NCI-H146 (cell line): ENCODE results near the gene LRFN5.
"Not testable (repeated sequence)": the region's sequence is repeated elsewhere in the genome, so short reads cannot be mapped to it uniquely, and the experiment has no call there.

ENCODE experiments used
- DNase-seq: peaks from one replicate; lab custom pipeline; 2025; lab: John Stamatoyannopoulos, UW

The LRFN5 gene

GRCh38 chr14:41636492-41637392 is 30.1 kb downstream of the LRFN5 start:
- DNase-seq, result no peak

GRCh38 chr14:41641690-41642089 is 35.0 kb downstream of the LRFN5 start:
- DNase-seq, result no peak

- no peak for DNase-seq
Measured at GRCh38 chr14:41642367-41642766, 35.7 kb downstream of the LRFN5 start.

- no peak for DNase-seq
Measured at GRCh38 chr14:41642789-41643188, 36.1 kb downstream of the LRFN5 start.

- no peak for DNase-seq
Measured at GRCh38 chr14:41644606-41645005, 37.9 kb downstream of the LRFN5 start.

- no peak for DNase-seq
Measured at GRCh38 chr14:41650802-41651201, 44.1 kb downstream of the LRFN5 start.

- DNase-seq, result no peak
Measured at GRCh38 chr14:41654196-41654595, 47.5 kb downstream of the LRFN5 start.

GRCh38 chr14:41662780-41663472 is 56.2 kb downstream of the LRFN5 start:
- no peak for DNase-seq

GRCh38 chr14:41663473-41663850 is 56.8 kb downstream of the LRFN5 start:
- no peak for DNase-seq

GRCh38 chr14:41666301-41666700 is 59.6 kb downstream of the LRFN5 start:
- DNase-seq, result no peak

- peak; percentile 7 for DNase-seq
Measured at GRCh38 chr14:41668356-41668755, 61.7 kb downstream of the LRFN5 start.

GRCh38 chr14:41673601-41674000 is 66.9 kb downstream of the LRFN5 start:
- DNase-seq, result not testable (repeated sequence)

- not testable (repeated sequence) for DNase-seq
Measured at GRCh38 chr14:41674511-41674971, 67.9 kb downstream of the LRFN5 start.

GRCh38 chr14:41699486-41699885 is 92.8 kb downstream of the LRFN5 start:
- DNase-seq, result no peak

GRCh38 chr14:41718477-41719166 is 111.9 kb downstream of the LRFN5 start:
- peak; percentile 63 for DNase-seq

GRCh38 chr14:41739203-41739602 is 132.5 kb downstream of the LRFN5 start:
- no peak for DNase-seq

GRCh38 chr14:41743140-41743539 is 136.5 kb downstream of the LRFN5 start:
- no peak for DNase-seq

GRCh38 chr14:41749429-41749828 is 142.8 kb downstream of the LRFN5 start:
- DNase-seq, result no peak

- DNase-seq, result not testable (repeated sequence)
Measured at GRCh38 chr14:41750575-41750974, 143.9 kb downstream of the LRFN5 start.

- DNase-seq, result no peak
Measured at GRCh38 chr14:41758011-41758665, 151.5 kb downstream of the LRFN5 start.

GRCh38 chr14:41761204-41761603 is 154.5 kb downstream of the LRFN5 start:
- DNase-seq, result no peak

GRCh38 chr14:41766772-41767171 is 160.1 kb downstream of the LRFN5 start:
- no peak for DNase-seq
